Testis (tissue), 3 donors: ENCODE results near the gene PCCA. TPM values are rescaled to one million over a fixed set of nuclear protein-coding genes. Genes with fewer than 3 reads are reported as not detected.
A peak's percentile ranks its signal among the peaks of the same experiment; 100 is the strongest.

Experiments used
- DNase-seq: peaks from one replicate; pipeline ENCODE4 v3.0.0-alpha.2; 2019
- H3K27ac ChIP-seq, 2 donors: fragments of 200-600 bp; sonication (generic); one replicate each; pipeline ENCODE4 v1.5.1; 2019
- H3K27me3 ChIP-seq: fragments of 200-600 bp; sonication (generic); one replicate; pipeline ENCODE4 v1.5.1; 2019
- H3K36me3 ChIP-seq: fragments of 200-600 bp; sonication (generic); one replicate; pipeline ENCODE4 v1.5.1; 2017; ENCODE audit warnings: low read depth; ENCODE audit errors: missing control alignments
- H3K4me1 ChIP-seq: fragments of 200-600 bp; sonication (generic); one replicate; pipeline ENCODE4 v1.5.1; 2019
- H3K4me3 ChIP-seq, 2 donors: fragments of 200-600 bp; sonication (generic); one replicate each; pipeline ENCODE4 v1.5.1; 2017 to 2019
- H3K9me3 ChIP-seq: fragments of 200-600 bp; sonication (generic); one replicate; pipeline ENCODE4 v1.5.1; 2017
- POLR2A ChIP-seq: fragments of 450-650 bp; IDR thresholded peaks from one replicate; pipeline ENCODE4 v1.6.1; 2017; ENCODE audit warnings: antibody characterized with exemption, mild to moderate bottlenecking, moderate library complexity
- WGBS, 2 donors: methylation state at CpG; one replicate each; pipeline ENCODE4 v1.1.5; 2018; 5-methylcytosine and 5-hydroxymethylcytosine counted together
- intact Hi-C: fragments of 100-400 bp; cut with DNase I; formaldehyde crosslinking; loops from one replicate; pipeline ENCODE4 v1.15.1; 2023; ENCODE audit warnings: low total_unique reads
- polyA plus RNA-seq: library from polyadenylated mRNA; stranded (reverse); fragments of 350-450 nt; fragmentation: Illumina TruSeq; extraction: RNeasy Lipid Tissue Mini Kit (QIAGEN cat#74804); gene quantifications from one replicate; pipeline ENCODE4 v1.2.3, GENCODE V29; 2014; ENCODE audit warnings: low read depth, low replicate concordance; ENCODE audit not compliant: insufficient read depth
- total RNA-seq, 2 donors: library from RNA; depleted of rRNA; stranded (reverse); fragments of >200 nt; gene quantifications; one replicate each; pipeline ENCODE4 v1.2.3, GENCODE V29; 2016
- TF ChIP-seq, protein P1 (sequence below), 3 experiments: fragments of 450-650 bp in 2 of 3; fragments of 200-600 bp in 1 of 3; sonication (generic) in 1 of 3; IDR thresholded peaks; one replicate each; pipeline ENCODE4 v1.5.1; 2016 to 2019; ENCODE audit warnings: antibody characterized with exemption in 3 of 3, mild to moderate bottlenecking in 2 of 3, moderate library complexity in 1 of 3

PCCA gene
- total and polyA plus RNA-seq, 3 donors from 2014 or later = 17.9 to 56.2 (median 39.2) TPM

DNA sequence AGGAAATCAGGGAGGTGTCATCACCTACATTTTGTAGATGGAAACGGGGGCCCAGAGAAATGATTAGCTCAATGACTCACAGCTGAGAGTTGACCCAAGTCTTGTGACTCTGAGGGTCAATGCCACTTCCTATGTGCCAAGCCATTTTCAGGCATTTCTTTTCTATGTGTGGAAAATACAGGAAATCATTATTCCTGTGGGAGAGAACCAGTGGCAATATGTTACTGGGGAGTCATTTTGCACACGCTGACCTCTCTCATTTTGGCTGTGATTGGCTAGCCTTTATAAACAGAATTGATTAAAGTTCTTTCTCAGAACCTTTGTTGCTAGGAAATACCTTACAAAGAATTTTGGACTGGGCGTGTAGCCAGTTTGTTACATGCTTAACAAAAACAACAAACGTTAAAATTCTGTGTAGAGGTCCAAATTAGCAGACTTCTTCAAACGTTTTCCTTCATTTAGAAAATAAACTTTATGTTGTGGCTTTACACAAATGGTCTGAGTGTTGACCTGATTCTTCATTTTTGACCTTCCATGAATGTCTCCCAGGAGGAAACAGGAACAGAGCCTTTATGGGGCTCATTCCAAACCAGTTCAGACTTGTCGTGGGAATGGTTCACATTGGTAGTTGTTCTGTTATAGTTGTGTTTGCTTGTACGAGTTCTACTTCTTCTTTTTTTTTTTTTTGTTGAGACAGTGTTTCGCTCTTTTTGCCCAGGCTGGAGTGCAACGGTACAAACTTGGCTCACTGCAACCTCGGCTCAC, 11.4 kb downstream of the PCCA start:
- Histone ChIP-seq H3K9me3 (no peaks in the 10 kb centered on the region), H3K4me3 (no peak overlapping the region), H3K36me3 (no peaks in the 10 kb centered on the region), H3K27ac (peak overlapping the region; percentile 0 to 50), H3K4me1 (peaks cover 15% of the 10 kb centered on the region), H3K27me3 (no peaks in the 10 kb centered on the region)
- DNase-seq = peak; percentile 63
- intact Hi-C loops = no loop called here
- WGBS, 2 donors = 39 to 41% methylated on average over 10 of the region's 10 CpGs
- TF ChIP-seq, protein P1, sequence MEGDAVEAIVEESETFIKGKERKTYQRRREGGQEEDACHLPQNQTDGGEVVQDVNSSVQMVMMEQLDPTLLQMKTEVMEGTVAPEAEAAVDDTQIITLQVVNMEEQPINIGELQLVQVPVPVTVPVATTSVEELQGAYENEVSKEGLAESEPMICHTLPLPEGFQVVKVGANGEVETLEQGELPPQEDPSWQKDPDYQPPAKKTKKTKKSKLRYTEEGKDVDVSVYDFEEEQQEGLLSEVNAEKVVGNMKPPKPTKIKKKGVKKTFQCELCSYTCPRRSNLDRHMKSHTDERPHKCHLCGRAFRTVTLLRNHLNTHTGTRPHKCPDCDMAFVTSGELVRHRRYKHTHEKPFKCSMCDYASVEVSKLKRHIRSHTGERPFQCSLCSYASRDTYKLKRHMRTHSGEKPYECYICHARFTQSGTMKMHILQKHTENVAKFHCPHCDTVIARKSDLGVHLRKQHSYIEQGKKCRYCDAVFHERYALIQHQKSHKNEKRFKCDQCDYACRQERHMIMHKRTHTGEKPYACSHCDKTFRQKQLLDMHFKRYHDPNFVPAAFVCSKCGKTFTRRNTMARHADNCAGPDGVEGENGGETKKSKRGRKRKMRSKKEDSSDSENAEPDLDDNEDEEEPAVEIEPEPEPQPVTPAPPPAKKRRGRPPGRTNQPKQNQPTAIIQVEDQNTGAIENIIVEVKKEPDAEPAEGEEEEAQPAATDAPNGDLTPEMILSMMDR (IDR thresholded peaks at IDR 0.05) = no peak
- TF ChIP-seq POLR2A = no peak

DNA sequence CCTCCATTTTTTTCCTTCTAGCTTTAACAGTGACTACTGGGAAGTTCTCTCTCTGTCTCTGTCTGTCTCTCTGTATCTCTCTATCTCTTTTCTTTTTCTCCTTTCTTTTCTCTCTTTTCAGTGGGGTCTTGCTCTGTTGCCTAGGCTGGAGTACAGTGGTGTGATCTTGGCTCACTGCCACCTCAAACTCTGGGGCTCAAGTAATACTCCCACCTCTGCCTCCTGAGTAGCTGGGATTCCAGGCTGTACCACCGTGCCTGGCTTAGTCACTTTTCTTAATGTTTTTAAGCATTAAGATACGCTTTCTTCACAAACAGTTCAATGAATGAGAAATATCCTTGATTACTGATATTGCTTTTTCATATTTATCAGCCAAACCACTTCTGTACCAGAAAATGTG, 13.1 kb downstream of the PCCA start:
- H3K4me3 ChIP-seq = no peak overlapping the region
- H3K9me3 ChIP-seq = no peaks in the 10 kb centered on the region
- H3K36me3 ChIP-seq = no peaks in the 10 kb centered on the region
- no peaks in the 10 kb centered on the region for H3K27me3 ChIP-seq
- intact Hi-C loops = no loop called here
- H3K4me1 ChIP-seq = peaks cover 15% of the 10 kb centered on the region
- DNase-seq = no peak
- WGBS, 2 donors = 76 to 79% methylated on average over 2 of the region's 2 CpGs
- TF ChIP-seq POLR2A = no peak
- TF ChIP-seq, protein P1 (IDR thresholded peaks at IDR 0.05) = no peak
- no peak overlapping the region for H3K27ac ChIP-seq

DNA sequence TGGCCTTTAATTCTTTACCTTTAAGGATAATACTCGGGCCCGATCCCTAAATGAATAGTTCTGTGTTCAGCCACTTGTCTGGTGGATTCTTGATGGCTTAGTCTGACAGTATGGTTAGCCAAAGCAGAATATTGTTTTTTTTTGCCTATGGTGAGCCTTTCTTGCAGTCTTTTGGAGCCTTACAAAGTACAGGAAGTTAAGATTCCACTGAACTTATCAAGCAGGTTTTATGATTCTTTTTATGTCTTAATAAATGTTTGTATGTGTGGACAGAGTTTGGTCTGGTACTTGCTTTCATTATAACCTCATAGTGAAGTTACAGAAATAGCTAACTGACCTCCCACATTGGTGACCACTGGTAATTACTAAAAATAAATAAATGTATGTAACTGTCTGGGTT, 17.1 kb downstream of the PCCA start:
- 73 to 80% methylated on average over 2 of the region's 2 CpGs for WGBS, 2 donors
- no peak for TF ChIP-seq POLR2A
- TF ChIP-seq, protein P1 (IDR thresholded peaks at IDR 0.05) = no peak
- Histone ChIP-seq H3K4me3 (no peak overlapping the region), H3K36me3 (no peaks in the 10 kb centered on the region), H3K9me3 (no peaks in the 10 kb centered on the region), H3K27ac (no peak overlapping the region), H3K27me3 (no peaks in the 10 kb centered on the region), H3K4me1 (no peaks in the 10 kb centered on the region)
- intact Hi-C loops = no loop called here
- no peak for DNase-seq

DNA sequence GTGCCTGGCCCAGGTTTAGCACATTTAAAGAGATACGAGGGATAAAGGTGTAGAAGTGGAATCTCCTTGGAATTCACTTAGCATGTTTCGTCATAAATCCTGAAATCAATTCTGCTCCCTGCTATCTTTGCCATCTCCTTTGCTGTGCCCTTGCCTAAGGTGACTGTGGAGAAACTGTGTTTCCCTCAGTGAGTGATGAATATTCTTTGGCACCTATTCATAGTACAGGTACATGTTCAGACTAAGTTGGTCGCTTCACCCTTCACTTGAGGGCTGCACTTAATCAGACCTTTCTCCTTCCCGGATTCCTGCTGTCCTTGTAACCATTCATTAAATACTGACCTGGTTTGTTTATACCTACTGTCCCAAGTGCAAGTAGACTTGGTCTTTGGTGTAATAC, 17.8 kb downstream of the PCCA start:
- intact Hi-C loops = no loop called here
- 88 to 93% methylated on average over 4 of the region's 4 CpGs for WGBS, 2 donors

More for the DNA sequence above, 17.8 kb downstream of the PCCA start:
- TF ChIP-seq, protein P1 (IDR thresholded peaks at IDR 0.05) = no peak
- no peak for TF ChIP-seq POLR2A
- Histone ChIP-seq H3K27me3 (no peaks in the 10 kb centered on the region), H3K4me1 (no peaks in the 10 kb centered on the region), H3K27ac (no peak overlapping the region), H3K9me3 (no peaks in the 10 kb centered on the region), H3K4me3 (no peak overlapping the region), H3K36me3 (no peaks in the 10 kb centered on the region)
- DNase-seq = no peak
